ENCODE data around the gene RRAGD.
"Not testable (repeated sequence)": the region's sequence is repeated elsewhere in the genome, so short reads cannot be mapped to it uniquely, and the experiment has no call there.

The RRAGD gene

GRCh38 chr6:89411145-89412070 is 665 bp downstream of the RRAGD start:
- peak; percentile 58 for DNase-seq

DNA sequence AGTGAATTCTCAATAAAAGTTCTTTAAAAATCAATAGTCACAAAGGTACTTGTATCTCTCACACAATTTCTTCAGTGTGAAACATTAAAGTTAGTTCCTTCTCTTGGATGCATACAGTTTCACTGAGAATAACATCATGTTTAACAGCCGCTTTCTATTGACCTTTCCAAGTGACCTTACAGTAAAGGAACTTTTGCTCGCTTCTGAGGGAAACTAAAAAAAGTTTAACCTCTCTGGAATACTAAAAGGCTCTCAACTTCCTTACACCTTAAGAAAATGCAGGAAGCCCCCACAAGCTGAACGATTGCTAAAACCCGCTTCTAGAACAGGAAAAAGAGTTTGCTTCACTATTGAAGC is 1.3 kb downstream of the RRAGD start:
- DNase-seq, result no peak

GRCh38 chr6:89410231-89410761 is 1.8 kb downstream of the RRAGD start:
- no peak for DNase-seq

GRCh38 chr6:89409461-89410035 is 2.5 kb downstream of the RRAGD start:
- no peak for DNase-seq

DNA sequence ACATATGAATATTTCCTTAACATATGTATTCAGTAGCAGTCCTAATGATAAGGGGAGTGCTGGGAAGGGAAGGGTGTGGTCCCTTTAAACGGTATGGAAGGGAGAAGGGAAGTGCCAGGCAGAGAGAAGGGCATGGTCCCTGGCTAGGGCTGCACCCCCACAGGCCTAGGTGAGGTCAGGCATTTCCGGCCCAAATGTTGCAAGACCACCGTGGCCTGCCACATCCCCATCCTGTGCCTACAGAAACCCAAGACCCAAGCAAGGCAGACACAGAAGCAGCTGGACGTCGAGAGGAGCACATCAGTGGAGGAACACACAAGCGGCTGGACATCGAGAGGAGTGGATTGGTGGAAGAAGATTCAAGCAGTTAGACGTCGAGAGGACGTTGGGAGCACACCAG is 5.9 kb downstream of the RRAGD start:
- no peak for DNase-seq

GRCh38 chr6:89404512-89404911 is 7.6 kb downstream of the RRAGD start:
- no peak for DNase-seq

- no peak for DNase-seq
Measured at GRCh38 chr6:89402776-89403175, 9.3 kb downstream of the RRAGD start.

- no peak for DNase-seq
Measured at GRCh38 chr6:89400912-89401399, 11.1 kb downstream of the RRAGD start.

GRCh38 chr6:89400050-89400449 is 12.0 kb downstream of the RRAGD start:
- DNase-seq, result no peak

GRCh38 chr6:89398762-89399525 is 13.1 kb downstream of the RRAGD start:
- peak; percentile 10 for DNase-seq

DNA sequence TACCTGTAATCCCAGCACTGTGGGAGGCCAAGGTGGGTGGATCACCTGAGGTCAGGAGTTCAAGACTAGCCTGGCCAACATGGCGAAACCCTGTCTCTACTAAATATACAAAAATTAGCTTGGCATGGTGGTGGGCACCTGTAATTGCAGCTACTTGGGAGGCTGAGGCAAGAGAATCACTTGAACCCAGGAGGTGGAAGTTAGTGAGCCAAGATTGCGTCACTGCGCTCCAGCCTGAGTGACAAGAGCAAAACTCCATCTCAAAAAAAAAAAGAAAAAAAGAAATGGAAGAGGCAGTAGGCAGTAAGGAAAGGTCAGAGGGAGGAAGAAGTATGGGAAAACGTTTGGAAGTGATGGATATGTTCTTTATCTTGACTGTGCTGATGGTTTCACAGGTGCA is 14.2 kb downstream of the RRAGD start:
- DNase-seq, result not testable (repeated sequence)

- no peak for DNase-seq
Measured at GRCh38 chr6:89393659-89394058, 18.4 kb downstream of the RRAGD start.

GRCh38 chr6:89392823-89393222 is 19.2 kb downstream of the RRAGD start:
- DNase-seq, result no peak

- no peak for DNase-seq
Measured at GRCh38 chr6:89388846-89389245, 23.2 kb downstream of the RRAGD start.

DNA sequence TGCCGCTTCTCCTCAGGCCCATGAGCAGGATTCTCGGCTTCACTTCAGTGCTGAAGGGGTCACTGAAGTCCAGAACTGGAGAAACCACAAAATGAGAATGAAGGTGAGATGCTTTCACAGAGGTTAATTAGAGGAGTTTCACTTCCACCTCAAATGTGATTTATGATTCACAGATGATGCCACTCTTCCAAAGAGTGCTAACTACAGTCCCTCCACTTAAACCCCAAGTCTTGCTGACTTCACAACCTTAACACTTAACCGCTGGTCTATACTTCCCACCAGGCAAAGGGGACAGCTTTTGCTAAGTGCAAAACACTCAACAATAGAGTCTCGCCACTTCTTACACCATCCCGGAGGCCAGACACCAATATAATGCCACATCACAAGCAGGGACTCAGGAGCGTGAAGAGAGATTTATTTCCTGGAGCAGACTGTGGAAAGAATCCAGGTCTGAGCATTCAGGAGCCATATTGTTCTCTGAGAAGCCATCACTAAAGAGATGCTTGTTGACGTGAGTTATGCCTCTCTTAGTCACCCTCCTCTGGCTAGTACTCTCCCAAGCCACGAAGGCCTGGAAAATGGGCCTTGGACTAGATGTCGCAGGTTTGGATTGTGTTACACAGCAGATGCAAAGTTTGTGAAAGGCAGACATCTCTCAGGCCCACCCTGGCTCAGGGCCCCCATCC is 24.4 kb downstream of the RRAGD start:
- no peak for DNase-seq

DNA sequence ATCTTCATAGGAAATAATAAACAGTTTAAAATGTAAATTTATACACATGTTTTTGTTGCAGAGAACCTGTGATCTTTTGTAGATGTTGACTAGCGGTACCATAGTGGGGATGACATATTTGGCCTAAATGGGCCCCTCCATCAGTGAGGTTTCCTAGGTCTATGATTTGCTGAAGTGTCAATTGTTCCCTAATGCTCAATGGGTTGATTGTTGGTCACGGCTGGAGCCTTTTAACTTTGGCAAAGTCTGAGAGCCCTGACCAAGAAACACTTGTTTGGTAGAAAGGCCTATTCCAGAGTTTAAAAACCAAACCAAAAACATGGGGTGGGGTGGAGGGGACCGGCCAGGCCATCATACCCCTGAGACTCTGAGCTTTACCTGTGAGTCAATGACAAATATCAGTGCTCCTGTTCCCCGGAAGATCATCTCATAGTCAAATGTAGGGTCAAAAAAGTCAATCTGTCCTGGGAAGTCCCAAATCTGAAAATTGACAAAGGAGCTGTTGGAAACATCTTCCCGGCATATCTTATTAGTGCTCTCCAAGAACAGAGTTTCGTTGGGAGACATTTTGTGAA is 25.1 kb downstream of the RRAGD start:
- DNase-seq, result no peak

DNA sequence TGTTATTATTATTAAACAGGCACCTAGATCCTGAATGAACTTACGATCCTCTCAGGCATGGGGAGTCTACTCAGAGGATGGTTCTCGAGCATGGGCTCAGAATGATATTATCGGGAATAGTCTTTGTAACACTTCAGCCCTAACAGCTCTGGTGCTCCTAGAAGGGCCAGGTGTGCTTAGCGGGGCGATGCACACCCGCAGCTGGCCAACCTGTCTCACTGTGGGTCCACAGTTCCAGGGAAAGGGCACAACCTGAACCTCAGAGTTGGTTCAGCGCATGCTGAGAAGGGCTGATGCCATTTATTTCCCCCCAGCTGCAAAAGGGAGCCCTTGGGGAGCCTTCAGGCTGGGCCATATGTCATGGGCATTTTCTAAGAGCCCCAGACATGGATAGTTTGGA is 26.2 kb downstream of the RRAGD start:
- DNase-seq, result no peak

DNA sequence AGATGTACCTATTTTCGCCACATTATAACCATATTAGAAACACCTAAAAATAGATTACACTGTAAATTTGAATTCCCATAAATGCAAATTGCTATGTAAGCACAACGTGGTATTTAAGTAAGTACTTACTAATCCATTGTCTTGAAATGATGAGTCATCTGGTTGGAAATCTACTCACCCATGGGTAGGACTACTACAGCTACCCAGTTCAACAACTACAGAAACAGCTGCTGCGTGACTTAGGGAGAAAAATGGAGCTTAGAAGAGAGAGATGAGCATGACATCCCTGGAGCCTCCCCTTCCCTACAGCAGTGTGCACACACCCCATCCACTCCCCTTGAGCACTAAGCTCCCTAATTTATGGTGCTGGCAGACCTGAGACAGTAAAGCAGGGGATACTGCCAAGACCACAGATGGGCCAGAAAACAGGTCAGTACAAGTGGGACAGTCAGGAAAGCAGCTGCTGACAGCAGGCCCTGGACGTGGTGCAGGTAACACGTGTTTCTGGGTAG is 26.9 kb downstream of the RRAGD start:
- DNase-seq, result peak; percentile 72

DNA sequence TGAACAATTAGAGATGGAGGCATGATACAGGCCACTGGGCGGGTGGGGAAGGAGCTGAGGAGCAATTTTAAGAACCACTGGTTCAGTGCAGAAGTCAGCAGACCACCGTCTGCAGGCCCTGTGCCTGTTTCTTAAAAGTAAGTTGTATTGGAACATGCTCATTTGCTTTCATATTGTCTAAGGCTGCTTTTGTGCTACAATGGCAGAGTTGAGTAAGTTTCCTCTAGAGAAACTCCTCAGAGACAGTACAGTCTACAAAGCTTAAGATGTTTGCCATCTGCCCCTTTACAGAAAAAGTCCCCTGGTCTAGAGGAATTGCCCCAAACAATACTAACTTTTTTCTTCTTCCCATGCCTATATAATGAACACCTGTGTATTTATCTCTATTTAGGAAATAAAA is 31.0 kb downstream of the RRAGD start:
- no peak for DNase-seq

DNA sequence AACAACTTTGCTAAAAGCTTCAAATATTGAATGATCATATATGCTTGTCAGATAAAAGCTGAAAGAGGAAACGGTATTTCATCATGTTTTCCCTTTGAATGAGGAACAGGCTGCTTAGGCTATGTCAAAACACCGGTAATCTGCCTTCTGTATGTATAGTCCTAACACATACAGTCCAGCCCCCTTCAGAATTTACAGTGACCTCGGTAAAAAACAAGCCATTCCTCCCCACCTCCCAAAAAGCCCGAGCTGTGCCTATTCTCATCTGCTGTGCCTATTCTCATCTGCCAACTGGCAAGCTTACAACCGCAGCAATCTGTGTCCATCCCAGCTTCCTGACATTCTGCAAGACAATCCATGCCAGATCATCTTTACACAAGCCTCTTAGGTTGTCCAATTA is 32.8 kb downstream of the RRAGD start:
- DNase-seq, result no peak

- no peak for DNase-seq
Measured at GRCh38 chr6:89378628-89379027, 33.4 kb downstream of the RRAGD start.

All from NCI-H774 (cell line).